ENCODE measurements around the gene SPC25. TPM values are rescaled to one million over a fixed set of nuclear protein-coding genes. Genes with fewer than 3 reads are reported as not detected.

SPC25 gene
- total and polyA plus RNA-seq, 2 of the 13 experiments (the other 11 are each of a cell fraction or from before 2014, with no cell fraction given): 11.3 to 26.5 TPM

GRCh38 chr2:168890006-168890782 is at the start of gene SPC25 (continued):
- TF ChIP-seq ZNF724P (CRISPR knock-in tag; IDR thresholded peaks at IDR 0.05; ENCODE audit: borderline replicate concordance) (peak; percentile 77; the same call in 1 of the 2 replicates), CBX1 (IDR thresholded peaks at IDR 0.05; ENCODE audit: low read depth) (no peak), IRF9 (CRISPR knock-in tag; IDR thresholded peaks at IDR 0.05; ENCODE audit: borderline replicate concordance) (no peak), ZNF235 (CRISPR knock-in tag; IDR thresholded peaks at IDR 0.05; ENCODE audit: borderline replicate concordance) (0 out of 2 replicates have a peak, but pooled peaks have one; percentile 14), ZNF570 (CRISPR knock-in tag; IDR thresholded peaks at IDR 0.05; ENCODE audit: borderline replicate concordance) (no peak), ZBTB40 (IDR thresholded peaks at IDR 0.05) (no peak), ZBTB40 (CRISPR knock-in tag; IDR thresholded peaks at IDR 0.05) (no peak), MED1 (CRISPR knock-in tag; IDR thresholded peaks at IDR 0.05) (no peak; the same call in 1 of the 2 replicates), ZNF564 (CRISPR knock-in tag; IDR thresholded peaks at IDR 0.05) (no peak), ARNT2 (CRISPR knock-in tag; IDR thresholded peaks at IDR 0.05; ENCODE audit: low read depth) (peak; percentile 85)
- TF ChIP-seq, protein P1, sequence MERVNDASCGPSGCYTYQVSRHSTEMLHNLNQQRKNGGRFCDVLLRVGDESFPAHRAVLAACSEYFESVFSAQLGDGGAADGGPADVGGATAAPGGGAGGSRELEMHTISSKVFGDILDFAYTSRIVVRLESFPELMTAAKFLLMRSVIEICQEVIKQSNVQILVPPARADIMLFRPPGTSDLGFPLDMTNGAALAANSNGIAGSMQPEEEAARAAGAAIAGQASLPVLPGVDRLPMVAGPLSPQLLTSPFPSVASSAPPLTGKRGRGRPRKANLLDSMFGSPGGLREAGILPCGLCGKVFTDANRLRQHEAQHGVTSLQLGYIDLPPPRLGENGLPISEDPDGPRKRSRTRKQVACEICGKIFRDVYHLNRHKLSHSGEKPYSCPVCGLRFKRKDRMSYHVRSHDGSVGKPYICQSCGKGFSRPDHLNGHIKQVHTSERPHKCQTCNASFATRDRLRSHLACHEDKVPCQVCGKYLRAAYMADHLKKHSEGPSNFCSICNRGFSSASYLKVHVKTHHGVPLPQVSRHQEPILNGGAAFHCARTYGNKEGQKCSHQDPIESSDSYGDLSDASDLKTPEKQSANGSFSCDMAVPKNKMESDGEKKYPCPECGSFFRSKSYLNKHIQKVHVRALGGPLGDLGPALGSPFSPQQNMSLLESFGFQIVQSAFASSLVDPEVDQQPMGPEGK (CRISPR knock-in tag; IDR thresholded peaks at IDR 0.05): peak; percentile 43; the same call in 1 of the 2 replicates
- TF ChIP-seq, protein P2, sequence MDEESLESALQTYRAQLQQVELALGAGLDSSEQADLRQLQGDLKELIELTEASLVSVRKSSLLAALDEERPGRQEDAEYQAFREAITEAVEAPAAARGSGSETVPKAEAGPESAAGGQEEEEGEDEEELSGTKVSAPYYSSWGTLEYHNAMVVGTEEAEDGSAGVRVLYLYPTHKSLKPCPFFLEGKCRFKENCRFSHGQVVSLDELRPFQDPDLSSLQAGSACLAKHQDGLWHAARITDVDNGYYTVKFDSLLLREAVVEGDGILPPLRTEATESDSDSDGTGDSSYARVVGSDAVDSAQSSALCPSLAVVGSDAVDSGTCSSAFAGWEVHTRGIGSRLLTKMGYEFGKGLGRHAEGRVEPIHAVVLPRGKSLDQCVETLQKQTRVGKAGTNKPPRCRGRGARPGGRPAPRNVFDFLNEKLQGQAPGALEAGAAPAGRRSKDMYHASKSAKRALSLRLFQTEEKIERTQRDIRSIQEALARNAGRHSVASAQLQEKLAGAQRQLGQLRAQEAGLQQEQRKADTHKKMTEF (CRISPR knock-in tag; IDR thresholded peaks at IDR 0.05): peak; percentile 65; the same call in 1 of the 2 replicates
- TF ChIP-seq, protein P3, sequence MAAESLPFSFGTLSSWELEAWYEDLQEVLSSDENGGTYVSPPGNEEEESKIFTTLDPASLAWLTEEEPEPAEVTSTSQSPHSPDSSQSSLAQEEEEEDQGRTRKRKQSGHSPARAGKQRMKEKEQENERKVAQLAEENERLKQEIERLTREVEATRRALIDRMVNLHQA (CRISPR knock-in tag; IDR thresholded peaks at IDR 0.05): no peak

All from HepG2 (cell line).